CD4-positive, alpha-beta T cell treated with Interleukin-6 at 100 ng/mL for 8 hours (primary cell): ENCODE results near the gene COL23A1.
"Not testable (repeated sequence)": the region's sequence is repeated elsewhere in the genome, so short reads cannot be mapped to it uniquely, and the experiment has no call there.

Experiments used
- DNase-seq: peaks from one replicate; pipeline ENCODE4 v3.0.0-alpha.2; 2020; ENCODE audit warnings: mixed read lengths, low spot score

The COL23A1 gene

GRCh38 chr5:178323541-178323865 lies 266.7 kb downstream of the COL23A1 start:
- no peak for DNase-seq

- DNase-seq, result no peak
These were observed 267.3 kb downstream of the COL23A1 start for GRCh38 chr5:178322736-178323540.

GRCh38 chr5:178320281-178320855 lies 269.8 kb downstream of the COL23A1 start:
- no peak for DNase-seq

- DNase-seq, result no peak
These were observed 270.6 kb downstream of the COL23A1 start for GRCh38 chr5:178319541-178320041.

- no peak for DNase-seq
These were observed 271.3 kb downstream of the COL23A1 start for GRCh38 chr5:178318893-178319292.

- DNase-seq, result no peak
These were observed 271.8 kb downstream of the COL23A1 start for GRCh38 chr5:178318382-178318781.

GRCh38 chr5:178317727-178318126 lies 272.5 kb downstream of the COL23A1 start:
- DNase-seq, result not testable (repeated sequence)

- DNase-seq, result no peak
These were observed 275.0 kb downstream of the COL23A1 start for GRCh38 chr5:178314961-178315820.

GRCh38 chr5:178314061-178314660 lies 276.0 kb downstream of the COL23A1 start:
- DNase-seq, result no peak

GRCh38 chr5:178313316-178313715 lies 276.9 kb downstream of the COL23A1 start:
- DNase-seq, result no peak

GRCh38 chr5:178312880-178313282 lies 277.3 kb downstream of the COL23A1 start:
- DNase-seq, result no peak

GRCh38 chr5:178310130-178310865 lies 279.9 kb downstream of the COL23A1 start:
- no peak for DNase-seq

GRCh38 chr5:178309271-178310013 lies 280.8 kb downstream of the COL23A1 start:
- no peak for DNase-seq

GRCh38 chr5:178308541-178309092 lies 281.6 kb downstream of the COL23A1 start:
- no peak for DNase-seq

GRCh38 chr5:178307267-178308045 lies 282.7 kb downstream of the COL23A1 start:
- no peak for DNase-seq

- DNase-seq, result no peak
These were observed 283.6 kb downstream of the COL23A1 start for GRCh38 chr5:178306430-178307225.

GRCh38 chr5:178305801-178306200 lies 284.4 kb downstream of the COL23A1 start:
- no peak for DNase-seq

GRCh38 chr5:178304761-178305645 lies 285.2 kb downstream of the COL23A1 start:
- no peak for DNase-seq
